ENCODE measurements around the gene B4GAT1.

GRCh38 chr11:66333220-66333877 lies 14.1 kb downstream of the B4GAT1 start:
- TF ChIP-seq CTCF (IDR thresholded peaks at IDR 0.05; ENCODE audit: insufficient read depth, low read depth, low read length) = no peak
- no peak for TF ChIP-seq EZH2 (IDR thresholded peaks at IDR 0.05; ENCODE audit: insufficient read depth, low read length)

All from astrocyte (in vitro differentiated cells and primary cell).